Cardiac muscle cell (in vitro differentiated cells and primary cell): ENCODE data around the gene PDPN. TPM values are rescaled to one million over a fixed set of nuclear protein-coding genes. Genes with fewer than 3 reads are reported as not detected.

ENCODE experiments used
- DNase-seq, 2 donors: peaks; one replicate each; pipeline versions ENCODE4 v3.0.0 to v3.0.0-alpha.2; 2010 to 2017; ENCODE audit warnings: low read depth in 1 of 2, low spot score in 1 of 2
- H3K27ac ChIP-seq: fragments of 200-600 bp; sonication (generic); 2 replicates; pipeline ENCODE4 v1.5.1; 2016
- H3K27me3 ChIP-seq: fragments of 200-600 bp; sonication (generic); 2 replicates; pipeline ENCODE4 v1.6.0; 2016; ENCODE audit warnings: control low read depth
- H3K36me3 ChIP-seq: fragments of 200-600 bp; sonication (generic); 2 replicates; pipeline ENCODE4 v1.5.1; 2016; ENCODE audit warnings: control low read depth
- H3K4me1 ChIP-seq: fragments of 200-600 bp; sonication (generic); 2 replicates; pipeline ENCODE4 v1.8.1; 2017; ENCODE audit warnings: low read depth, mild to moderate bottlenecking, mixed run types
- H3K4me3 ChIP-seq: fragments of 200-600 bp; sonication (generic); 2 replicates; pipeline ENCODE4 v1.5.1; 2016; ENCODE audit warnings: mild to moderate bottlenecking
- H3K9me3 ChIP-seq: fragments of 200-600 bp; sonication (generic); 2 replicates; pipeline ENCODE4 v1.5.1; 2017; ENCODE audit warnings: low read depth, mild to moderate bottlenecking, control low read depth
- CTCF ChIP-seq: IDR thresholded peaks from 2 replicates; pipeline ENCODE4 v1.5.1; 2012; ENCODE audit warnings: low read depth, mild to moderate bottlenecking, low read length
- polyA plus RNA-seq: library from polyadenylated mRNA; unstranded; fragments of >200 nt; fragmentation: Nextera tagmentation; extraction: Ambion mirVana; gene quantifications from 2 replicates; pipeline ENCODE4 v1.2.1, GENCODE V29; 2016
- total RNA-seq: library from RNA; depleted of rRNA; stranded (reverse); fragments of >200 nt; gene quantifications from 2 replicates; pipeline ENCODE4 v1.2.3, GENCODE V29; 2016

The PDPN gene
- total and polyA plus RNA-seq, 2 experiments from 2014 or later: 13.0 to 22.8 TPM

- Histone ChIP-seq H3K4me1 (no peaks in the 10 kb centered on the region), H3K27me3 (no peaks in the 10 kb centered on the region), H3K4me3 (no peak overlapping the region), H3K27ac (no peak overlapping the region), H3K9me3 (no peaks in the 10 kb centered on the region), H3K36me3 (no peaks in the 10 kb centered on the region)
- TF ChIP-seq CTCF: no peak
- no peak for DNase-seq
These were observed 35.4 kb upstream of the PDPN start for GRCh38 chr1:13548281-13548680.

GRCh38 chr1:13549021-13549420, 34.6 kb upstream of the PDPN start:
- DNase-seq: no peak
- Histone ChIP-seq H3K27ac (no peak overlapping the region), H3K4me3 (no peak overlapping the region), H3K9me3 (no peaks in the 10 kb centered on the region), H3K36me3 (no peaks in the 10 kb centered on the region), H3K27me3 (no peaks in the 10 kb centered on the region), H3K4me1 (no peaks in the 10 kb centered on the region)
- TF ChIP-seq CTCF: no peak

- DNase-seq: no peak
- no peak for TF ChIP-seq CTCF
- no peak overlapping the region for H3K4me3 ChIP-seq
- H3K27me3 ChIP-seq: no peaks in the 10 kb centered on the region
- no peaks in the 10 kb centered on the region for H3K9me3 ChIP-seq
- no peak overlapping the region for H3K27ac ChIP-seq
- H3K36me3 ChIP-seq: no peaks in the 10 kb centered on the region
- H3K4me1 ChIP-seq: no peaks in the 10 kb centered on the region
These were observed 34.1 kb upstream of the PDPN start for GRCh38 chr1:13549521-13549920.

- Histone ChIP-seq H3K4me1 (no peaks in the 10 kb centered on the region), H3K27ac (no peak overlapping the region), H3K4me3 (no peak overlapping the region), H3K9me3 (no peaks in the 10 kb centered on the region), H3K36me3 (no peaks in the 10 kb centered on the region), H3K27me3 (no peaks in the 10 kb centered on the region)
- peak in 1 of 2 donors; percentile 7 for DNase-seq
- TF ChIP-seq CTCF: no peak
These were observed 33.0 kb upstream of the PDPN start for GRCh38 chr1:13550663-13551062.

DNA sequence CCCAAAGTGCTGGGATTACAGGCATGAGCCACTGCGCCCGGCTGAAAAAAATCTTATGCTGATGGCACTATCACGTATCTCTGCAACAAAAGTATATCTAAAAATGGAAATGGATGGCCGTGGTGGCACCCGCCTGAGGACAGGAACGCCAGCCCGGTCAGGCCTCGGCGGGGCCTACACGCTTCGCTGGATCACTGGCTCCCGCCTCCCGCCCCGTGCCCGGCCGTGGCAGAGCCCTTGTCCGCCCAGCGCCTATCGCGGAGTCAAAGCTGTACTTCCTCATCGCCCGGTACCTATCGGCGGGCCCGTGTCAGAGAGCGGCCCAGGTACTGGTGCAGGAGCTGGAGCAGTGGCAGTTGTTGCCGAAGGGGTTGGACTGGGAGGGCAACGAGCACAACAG, 28.8 kb upstream of the PDPN start:
- H3K9me3 ChIP-seq: no peaks in the 10 kb centered on the region
- TF ChIP-seq CTCF: no peak
- no peak overlapping the region for H3K27ac ChIP-seq
- H3K27me3 ChIP-seq: no peaks in the 10 kb centered on the region
- H3K4me1 ChIP-seq: no peaks in the 10 kb centered on the region
- no peak for DNase-seq
- H3K36me3 ChIP-seq: no peaks in the 10 kb centered on the region
- no peak overlapping the region for H3K4me3 ChIP-seq

- Histone ChIP-seq H3K4me1 (no peaks in the 10 kb centered on the region), H3K36me3 (no peaks in the 10 kb centered on the region), H3K27me3 (no peaks in the 10 kb centered on the region), H3K4me3 (no peak overlapping the region), H3K27ac (no peak overlapping the region), H3K9me3 (no peaks in the 10 kb centered on the region)
- no peak for DNase-seq
- TF ChIP-seq CTCF: no peak
These were observed 27.3 kb upstream of the PDPN start for GRCh38 chr1:13556224-13556764.
